Fibroblast of villous mesenchyme (primary cell): ENCODE data around the gene AFF3. TPM values are rescaled to one million over a fixed set of nuclear protein-coding genes. Genes with fewer than 3 reads are reported as not detected.

ENCODE experiments used
- DNase-seq: peaks from one replicate; pipeline ENCODE4 v3.0.0-alpha.2; 2010; ENCODE audit warnings: low read depth
- H3K4me3 ChIP-seq: 2 replicates; pipeline ENCODE4 v1.5.1; 2011; ENCODE audit warnings: low read depth, mild to moderate bottlenecking, low read length
- CTCF ChIP-seq: IDR thresholded peaks from 2 replicates; pipeline ENCODE4 v1.5.1; 2012; ENCODE audit warnings: low read depth, mild to moderate bottlenecking, low read length; ENCODE audit not compliant: insufficient read depth
- total RNA-seq: library from RNA; depleted of rRNA; stranded (reverse); fragments of >200 nt; gene quantifications from 2 replicates; pipeline ENCODE4 v1.2.3, GENCODE V29; 2012

Gene AFF3
- total RNA-seq, 1 donor, result 19.4 TPM

GRCh38 chr2:99818842-99819241, 323.5 kb downstream of the AFF3 start:
- DNase-seq, result peak; percentile 26

GRCh38 chr2:99816908-99817307, 325.5 kb downstream of the AFF3 start:
- no peak for TF ChIP-seq CTCF
- DNase-seq, result no peak
- H3K4me3 ChIP-seq, result no peak overlapping the region

More at GRCh38 chr2:99818842-99819241, 323.5 kb downstream of the AFF3 start:
- no peak overlapping the region for H3K4me3 ChIP-seq
- peak; percentile 14 for TF ChIP-seq CTCF

- TF ChIP-seq CTCF, result no peak
These were observed 330.0 kb downstream of the AFF3 start for GRCh38 chr2:99812426-99812825.

GRCh38 chr2:99811544-99811943, 330.8 kb downstream of the AFF3 start:
- H3K4me3 ChIP-seq, result no peak overlapping the region

More at GRCh38 chr2:99812426-99812825, 330.0 kb downstream of the AFF3 start:
- H3K4me3 ChIP-seq, result no peak overlapping the region
- no peak for DNase-seq

GRCh38 chr2:99810225-99810624, 332.2 kb downstream of the AFF3 start:
- DNase-seq, result no peak
- H3K4me3 ChIP-seq, result no peak overlapping the region
- TF ChIP-seq CTCF, result no peak

More at GRCh38 chr2:99811544-99811943, 330.8 kb downstream of the AFF3 start:
- TF ChIP-seq CTCF, result no peak
- no peak for DNase-seq

- no peak for DNase-seq
- H3K4me3 ChIP-seq, result no peak overlapping the region
- no peak for TF ChIP-seq CTCF
These were observed 333.0 kb downstream of the AFF3 start for GRCh38 chr2:99809259-99809900.
